HG02943 (cell line): ENCODE measurements around the gene GOLT1A.

Experiments
- ATAC-seq: cut with Tn5 transposase; IDR thresholded peaks from one replicate; pipeline ENCODE4 v1.9.1; 2021; ENCODE audit warnings: mild to moderate bottlenecking, low read depth, moderate library complexity; ENCODE audit not compliant: unreplicated experiment

The GOLT1A gene

GRCh38 chr1:204194771-204195170 lies 19.0 kb downstream of the GOLT1A start:
- no peak for ATAC-seq

- ATAC-seq: no peak
Observed at GRCh38 chr1:204194080-204194479, 19.7 kb downstream of the GOLT1A start.

GRCh38 chr1:204192589-204193352 lies 21.0 kb downstream of the GOLT1A start:
- no peak for ATAC-seq

GRCh38 chr1:204192046-204192445 lies 21.7 kb downstream of the GOLT1A start:
- ATAC-seq: no peak

GRCh38 chr1:204191456-204191855 lies 22.3 kb downstream of the GOLT1A start:
- ATAC-seq: no peak

GRCh38 chr1:204190212-204191211 lies 23.3 kb downstream of the GOLT1A start:
- ATAC-seq: no peak

- no peak for ATAC-seq
Observed at GRCh38 chr1:204188959-204189639, 24.7 kb downstream of the GOLT1A start.

- no peak for ATAC-seq
Observed at GRCh38 chr1:204186597-204186996, 27.2 kb downstream of the GOLT1A start.

- no peak for ATAC-seq
Observed at GRCh38 chr1:204181116-204181515, 32.7 kb downstream of the GOLT1A start.

GRCh38 chr1:204180133-204180532 lies 33.7 kb downstream of the GOLT1A start:
- ATAC-seq: no peak

- no peak for ATAC-seq
Observed at GRCh38 chr1:204178487-204179281, 35.1 kb downstream of the GOLT1A start.

- no peak for ATAC-seq
Observed at GRCh38 chr1:204177133-204177532, 36.7 kb downstream of the GOLT1A start.

- ATAC-seq: no peak
Observed at GRCh38 chr1:204176049-204176448, 37.7 kb downstream of the GOLT1A start.

GRCh38 chr1:204174958-204175357 lies 38.8 kb downstream of the GOLT1A start:
- ATAC-seq: no peak

GRCh38 chr1:204172404-204173029 lies 41.3 kb downstream of the GOLT1A start:
- no peak for ATAC-seq

GRCh38 chr1:204171751-204172178 lies 42.0 kb downstream of the GOLT1A start:
- ATAC-seq: no peak

GRCh38 chr1:204170494-204171155 lies 43.2 kb downstream of the GOLT1A start:
- ATAC-seq: no peak

- ATAC-seq: no peak
Observed at GRCh38 chr1:204169858-204170257, 43.9 kb downstream of the GOLT1A start.

GRCh38 chr1:204167730-204168129 lies 46.1 kb downstream of the GOLT1A start:
- no peak for ATAC-seq
